Activated CD4-positive, alpha-beta T cell treated with anti-CD3 and anti-CD28 coated beads, Interleukin-2, amount 10 ng/mL, durations not matched to agents 7 days and 5 days (primary cell): ENCODE results near the gene PDGFC. TPM values are rescaled to one million over a fixed set of nuclear protein-coding genes. Genes with fewer than 3 reads are reported as not detected.

Experiments used
- CTCF ChIA-PET: fragments of 350-600 bp; sonication (Branson Sonifier 250); formaldehyde crosslinking; loops from one replicate; lab custom pipeline; 2021; ENCODE audit warnings: antibody characterized with exemption; lab: Charles Lee
- POLR2A ChIA-PET: fragments of 350-600 bp; sonication (Branson Sonifier 250); formaldehyde crosslinking; loops from one replicate; lab custom pipeline; 2021; ENCODE audit warnings: antibody characterized with exemption; lab: Charles Lee
- DNase-seq: peaks from one replicate; pipeline ENCODE4 v3.0.0-alpha.2; 2020
- H3K27ac Mint-ChIP-seq: one replicate; pipeline ENCODE4 v1.8.0; 2021; ENCODE audit warnings: mild to moderate bottlenecking, moderate library complexity, mixed read lengths
- H3K27me3 Mint-ChIP-seq: one replicate; pipeline ENCODE4 v1.8.0; 2021; ENCODE audit warnings: mixed read lengths
- H3K36me3 Mint-ChIP-seq: one replicate; pipeline ENCODE4 v1.8.0; 2021; ENCODE audit warnings: low read depth, mixed read lengths
- H3K4me1 Mint-ChIP-seq: one replicate; pipeline ENCODE4 v1.8.0; 2021; ENCODE audit warnings: mixed read lengths
- H3K4me3 Mint-ChIP-seq: one replicate; pipeline ENCODE4 v1.8.0; 2021; ENCODE audit warnings: mild to moderate bottlenecking, moderate library complexity, mixed read lengths
- H3K9me3 Mint-ChIP-seq: one replicate; pipeline ENCODE4 v1.8.0; 2021; ENCODE audit warnings: mixed read lengths
- total RNA-seq, 2 experiments: library from RNA; stranded (reverse); gene quantifications; one replicate each; pipeline ENCODE4 v1.2.3, GENCODE V29; 2021

PDGFC gene
- total RNA-seq, 2 experiments from 2014 or later: not detected

GRCh38 chr4:156792462-156793085, 179.0 kb downstream of the PDGFC start:
- Mint-ChIP-seq H3K9me3 (no peaks in the 10 kb centered on the region), H3K36me3 (no peaks in the 10 kb centered on the region), H3K27ac (no peak overlapping the region), H3K27me3 (no peaks in the 10 kb centered on the region), H3K4me3 (no peak overlapping the region), H3K4me1 (no peaks in the 10 kb centered on the region)
- no peak for DNase-seq
- POLR2A ChIA-PET: no interaction called here
- CTCF ChIA-PET: no interaction called here

DNA sequence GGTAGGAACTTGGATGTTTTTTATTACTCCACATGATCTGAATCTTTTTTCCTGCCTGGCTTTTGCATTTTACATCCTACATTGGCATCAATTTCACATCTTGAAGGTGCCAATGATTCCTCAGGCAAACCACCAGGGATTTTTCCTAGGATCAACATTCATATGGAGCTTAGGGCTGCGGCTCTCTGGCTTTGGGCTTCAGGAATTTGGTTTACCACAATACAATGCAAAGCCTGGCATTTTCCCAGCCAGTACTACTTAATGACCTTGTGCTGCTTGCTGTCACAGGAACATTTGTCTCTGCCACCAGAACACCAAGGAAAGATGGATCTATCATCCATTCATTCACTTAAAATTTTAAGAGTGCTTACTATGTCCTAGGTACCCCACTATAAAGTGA, 180.7 kb downstream of the PDGFC start:
- no peaks in the 10 kb centered on the region for H3K9me3 Mint-ChIP-seq
- no peak overlapping the region for H3K27ac Mint-ChIP-seq
- no peak overlapping the region for H3K4me3 Mint-ChIP-seq
- CTCF ChIA-PET: no interaction called here
- H3K36me3 Mint-ChIP-seq: no peaks in the 10 kb centered on the region
- no peaks in the 10 kb centered on the region for H3K4me1 Mint-ChIP-seq
- H3K27me3 Mint-ChIP-seq: no peaks in the 10 kb centered on the region
- DNase-seq: no peak
- POLR2A ChIA-PET: no interaction called here

- no peak for DNase-seq
- CTCF ChIA-PET: no interaction called here
- Mint-ChIP-seq H3K27me3 (no peaks in the 10 kb centered on the region), H3K27ac (no peak overlapping the region), H3K36me3 (no peaks in the 10 kb centered on the region), H3K4me1 (no peaks in the 10 kb centered on the region), H3K4me3 (no peak overlapping the region), H3K9me3 (no peaks in the 10 kb centered on the region)
- POLR2A ChIA-PET: no interaction called here
These were observed 182.8 kb downstream of the PDGFC start for GRCh38 chr4:156788782-156789181.

DNA sequence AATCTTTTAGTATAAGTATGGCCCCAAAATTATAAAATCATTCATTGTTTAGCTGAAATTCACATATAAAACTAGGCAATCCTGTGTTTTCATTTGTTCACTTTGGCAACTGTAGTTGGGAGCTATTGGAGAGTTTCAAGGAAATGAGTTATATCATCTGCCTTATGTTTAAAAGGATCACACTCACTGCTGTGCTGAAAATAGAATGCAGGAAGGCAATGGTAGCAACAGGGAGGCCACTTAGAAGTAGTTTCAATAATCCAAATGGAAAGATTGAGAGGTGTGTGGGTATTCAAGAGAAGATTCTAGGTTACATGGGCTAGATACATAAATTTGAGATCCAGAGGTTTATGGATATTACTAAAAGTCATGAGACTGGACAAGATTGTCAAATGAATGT, 184.9 kb downstream of the PDGFC start:
- Mint-ChIP-seq H3K27me3 (no peaks in the 10 kb centered on the region), H3K36me3 (no peaks in the 10 kb centered on the region), H3K4me1 (no peaks in the 10 kb centered on the region), H3K4me3 (no peak overlapping the region), H3K27ac (no peak overlapping the region), H3K9me3 (no peaks in the 10 kb centered on the region)
- CTCF ChIA-PET: no interaction called here
- DNase-seq: no peak
- POLR2A ChIA-PET: no interaction called here

- POLR2A ChIA-PET: no interaction called here
- CTCF ChIA-PET: no interaction called here
- no peak for DNase-seq
- Mint-ChIP-seq H3K36me3 (no peaks in the 10 kb centered on the region), H3K9me3 (no peaks in the 10 kb centered on the region), H3K4me3 (no peak overlapping the region), H3K4me1 (no peaks in the 10 kb centered on the region), H3K27ac (no peak overlapping the region), H3K27me3 (no peaks in the 10 kb centered on the region)
These were observed 186.6 kb downstream of the PDGFC start for GRCh38 chr4:156784970-156785369.

DNA sequence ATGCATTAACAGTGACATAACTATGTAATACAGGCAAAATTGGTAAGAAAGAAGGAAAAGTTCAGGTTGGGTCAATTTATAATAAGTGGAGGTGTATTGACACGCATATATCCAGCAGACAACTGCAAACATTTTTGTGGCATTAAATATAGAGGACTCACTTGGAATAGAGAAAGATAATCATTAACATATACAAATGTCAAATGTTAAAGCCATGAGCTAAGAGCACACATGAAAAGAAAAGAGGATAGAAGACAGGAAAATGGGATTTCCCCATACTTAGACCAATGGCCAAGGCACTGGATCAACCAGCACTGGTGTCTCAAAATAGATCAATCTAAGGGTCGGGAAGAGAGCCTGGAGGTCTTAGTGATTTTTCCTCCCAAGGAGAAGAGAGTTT, 187.6 kb downstream of the PDGFC start:
- CTCF ChIA-PET: interaction anchor here (0.6 kb wide), 1 partner anchor 13 kb away, joined by 3 read pairs; no protein-coding TSS in a partner anchor
- Mint-ChIP-seq H3K36me3 (no peaks in the 10 kb centered on the region), H3K9me3 (no peaks in the 10 kb centered on the region), H3K27ac (no peak overlapping the region), H3K4me1 (no peaks in the 10 kb centered on the region), H3K27me3 (no peaks in the 10 kb centered on the region), H3K4me3 (no peak overlapping the region)
- DNase-seq: no peak
- POLR2A ChIA-PET: no interaction called here

DNA sequence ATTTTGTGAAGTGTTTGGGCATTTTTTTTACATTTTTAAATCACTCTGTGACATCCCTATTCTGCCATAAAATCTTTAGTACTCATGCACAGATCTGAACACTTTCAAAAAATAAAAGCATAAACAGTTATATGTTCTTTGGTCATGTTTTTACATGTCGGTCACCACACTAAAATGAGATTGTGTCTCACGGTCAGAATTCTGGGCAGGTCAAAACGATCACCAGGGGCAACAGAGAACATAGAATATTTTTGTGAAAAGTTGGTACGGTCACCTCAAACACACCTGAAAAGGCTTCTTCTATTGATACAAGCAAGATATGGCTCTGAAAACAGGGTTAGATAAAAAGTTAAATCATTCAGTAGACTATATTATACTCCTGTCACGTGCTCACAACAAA, 189.1 kb downstream of the PDGFC start:
- no peak for DNase-seq
- POLR2A ChIA-PET: no interaction called here
- H3K27ac Mint-ChIP-seq: no peak overlapping the region
- H3K4me3 Mint-ChIP-seq: no peak overlapping the region
- H3K9me3 Mint-ChIP-seq: no peaks in the 10 kb centered on the region
- no peaks in the 10 kb centered on the region for H3K4me1 Mint-ChIP-seq
- CTCF ChIA-PET: no interaction called here
- no peaks in the 10 kb centered on the region for H3K36me3 Mint-ChIP-seq
- H3K27me3 Mint-ChIP-seq: no peaks in the 10 kb centered on the region

GRCh38 chr4:156781852-156782251, 189.7 kb downstream of the PDGFC start:
- Mint-ChIP-seq H3K36me3 (no peaks in the 10 kb centered on the region), H3K27ac (no peak overlapping the region), H3K27me3 (no peaks in the 10 kb centered on the region), H3K9me3 (no peaks in the 10 kb centered on the region), H3K4me1 (no peaks in the 10 kb centered on the region), H3K4me3 (no peak overlapping the region)
- POLR2A ChIA-PET: no interaction called here
- no peak for DNase-seq
- CTCF ChIA-PET: no interaction called here

GRCh38 chr4:156779774-156780173, 191.8 kb downstream of the PDGFC start:
- no peaks in the 10 kb centered on the region for H3K36me3 Mint-ChIP-seq
- no peaks in the 10 kb centered on the region for H3K27me3 Mint-ChIP-seq
- no peaks in the 10 kb centered on the region for H3K9me3 Mint-ChIP-seq
- ChIA-PET POLR2A (no interaction called here), CTCF (no interaction called here)
- no peak for DNase-seq
- no peaks in the 10 kb centered on the region for H3K4me1 Mint-ChIP-seq
- no peak overlapping the region for H3K4me3 Mint-ChIP-seq
- H3K27ac Mint-ChIP-seq: no peak overlapping the region

DNA sequence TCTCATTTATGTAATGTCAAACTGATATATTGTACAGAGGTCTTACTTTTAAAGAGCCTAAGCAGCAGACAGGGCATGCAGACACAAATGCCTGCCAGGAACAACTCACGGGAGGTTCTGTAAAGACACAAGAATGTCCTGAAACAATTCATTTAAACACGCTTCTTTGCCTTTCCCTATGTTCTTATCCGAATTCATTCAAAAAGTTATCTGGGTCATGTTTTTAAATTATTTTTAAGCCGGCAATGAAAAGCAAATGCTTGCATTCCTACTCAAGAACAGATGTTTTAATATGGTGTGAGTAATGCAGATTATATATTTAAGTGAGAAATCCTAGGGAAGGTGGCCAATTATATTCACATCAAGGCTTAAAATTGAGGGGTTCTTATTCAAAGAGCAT, 192.6 kb downstream of the PDGFC start:
- DNase-seq: no peak
- ChIA-PET CTCF (no interaction called here), POLR2A (no interaction called here)
- no peaks in the 10 kb centered on the region for H3K9me3 Mint-ChIP-seq
- no peaks in the 10 kb centered on the region for H3K4me1 Mint-ChIP-seq
- H3K4me3 Mint-ChIP-seq: no peak overlapping the region
- H3K27me3 Mint-ChIP-seq: no peaks in the 10 kb centered on the region
- H3K27ac Mint-ChIP-seq: no peak overlapping the region
- no peaks in the 10 kb centered on the region for H3K36me3 Mint-ChIP-seq

GRCh38 chr4:156778606-156779005, 193.0 kb downstream of the PDGFC start:
- Mint-ChIP-seq H3K4me1 (no peaks in the 10 kb centered on the region), H3K36me3 (no peaks in the 10 kb centered on the region), H3K27me3 (no peaks in the 10 kb centered on the region), H3K27ac (no peak overlapping the region), H3K9me3 (no peaks in the 10 kb centered on the region), H3K4me3 (no peak overlapping the region)
- CTCF ChIA-PET: no interaction called here
- DNase-seq: no peak
- POLR2A ChIA-PET: no interaction called here

DNA sequence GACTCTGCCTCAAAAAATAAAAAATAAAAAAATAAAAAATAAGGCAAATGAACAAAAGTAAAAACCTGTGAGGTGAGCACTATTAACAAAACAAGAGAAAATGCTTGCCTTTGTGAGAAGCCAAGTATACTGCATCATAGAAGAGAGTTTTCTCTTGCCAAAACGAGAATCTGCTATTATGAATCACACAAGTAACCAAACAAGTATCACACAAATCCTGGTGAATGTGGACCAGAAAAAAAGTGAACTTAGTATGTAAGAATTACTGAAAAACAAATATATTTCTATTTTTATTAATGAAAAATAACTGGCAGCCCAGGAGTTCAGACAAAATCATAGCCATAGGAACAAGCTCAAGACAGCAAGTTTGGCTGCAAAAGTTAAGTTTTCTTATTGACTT, 193.5 kb downstream of the PDGFC start:
- Mint-ChIP-seq H3K27me3 (no peaks in the 10 kb centered on the region), H3K4me1 (no peaks in the 10 kb centered on the region), H3K4me3 (no peak overlapping the region), H3K36me3 (no peaks in the 10 kb centered on the region), H3K9me3 (no peaks in the 10 kb centered on the region), H3K27ac (no peak overlapping the region)
- POLR2A ChIA-PET: no interaction called here
- DNase-seq: no peak
- CTCF ChIA-PET: no interaction called here

- Mint-ChIP-seq H3K4me1 (no peaks in the 10 kb centered on the region), H3K27ac (no peak overlapping the region), H3K9me3 (no peaks in the 10 kb centered on the region), H3K36me3 (no peaks in the 10 kb centered on the region), H3K27me3 (no peaks in the 10 kb centered on the region), H3K4me3 (no peak overlapping the region)
- ChIA-PET POLR2A (no interaction called here), CTCF (no interaction called here)
- DNase-seq: no peak
These were observed 195.8 kb downstream of the PDGFC start for GRCh38 chr4:156775813-156776212.

- H3K9me3 Mint-ChIP-seq: no peaks in the 10 kb centered on the region
- no peak overlapping the region for H3K4me3 Mint-ChIP-seq
- no peak overlapping the region for H3K27ac Mint-ChIP-seq
- ChIA-PET CTCF (no interaction called here), POLR2A (no interaction called here)
- no peaks in the 10 kb centered on the region for H3K27me3 Mint-ChIP-seq
- no peaks in the 10 kb centered on the region for H3K36me3 Mint-ChIP-seq
- H3K4me1 Mint-ChIP-seq: no peaks in the 10 kb centered on the region
- no peak for DNase-seq
These were observed 197.2 kb downstream of the PDGFC start for GRCh38 chr4:156774422-156774821.
